ENCODE data around the gene NEXN. TPM values are rescaled to one million over a fixed set of nuclear protein-coding genes. Genes with fewer than 3 reads are reported as not detected.

NEXN gene
- total RNA-seq, 1 experiment from 2014 or later = 1.4 TPM

DNA sequence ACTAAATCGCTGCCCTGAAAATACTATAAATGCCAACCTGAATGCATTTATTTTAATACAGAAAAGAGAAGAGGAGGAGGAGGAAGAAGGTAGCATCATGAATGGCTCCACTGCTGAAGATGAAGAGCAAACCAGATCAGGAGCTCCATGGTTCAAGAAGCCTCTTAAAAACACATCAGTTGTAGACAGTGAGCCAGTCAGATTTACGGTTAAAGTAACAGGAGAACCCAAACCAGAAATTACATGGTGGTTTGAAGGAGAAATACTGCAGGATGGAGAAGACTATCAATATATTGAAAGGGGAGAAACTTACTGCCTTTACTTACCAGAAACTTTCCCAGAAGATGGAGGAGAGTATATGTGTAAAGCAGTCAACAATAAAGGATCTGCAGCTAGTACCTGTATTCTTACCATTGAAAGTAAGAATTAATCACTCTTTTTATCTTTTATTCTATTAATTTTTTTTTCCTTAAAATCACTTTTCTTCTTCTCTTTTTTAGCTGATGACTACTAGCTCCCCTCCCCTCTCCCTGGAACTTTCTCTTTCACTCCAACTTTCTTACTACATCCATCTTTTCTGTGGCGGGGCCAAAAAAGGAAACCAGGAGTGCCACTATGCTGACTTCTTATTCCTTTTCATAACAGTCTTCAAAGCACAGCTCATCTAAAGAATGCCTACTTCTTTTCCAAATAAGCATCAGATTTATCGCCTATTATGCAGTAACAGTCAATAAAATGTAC lies 54.1 kb downstream of the NEXN start (continued):
- TF ChIP-seq, protein P1, sequence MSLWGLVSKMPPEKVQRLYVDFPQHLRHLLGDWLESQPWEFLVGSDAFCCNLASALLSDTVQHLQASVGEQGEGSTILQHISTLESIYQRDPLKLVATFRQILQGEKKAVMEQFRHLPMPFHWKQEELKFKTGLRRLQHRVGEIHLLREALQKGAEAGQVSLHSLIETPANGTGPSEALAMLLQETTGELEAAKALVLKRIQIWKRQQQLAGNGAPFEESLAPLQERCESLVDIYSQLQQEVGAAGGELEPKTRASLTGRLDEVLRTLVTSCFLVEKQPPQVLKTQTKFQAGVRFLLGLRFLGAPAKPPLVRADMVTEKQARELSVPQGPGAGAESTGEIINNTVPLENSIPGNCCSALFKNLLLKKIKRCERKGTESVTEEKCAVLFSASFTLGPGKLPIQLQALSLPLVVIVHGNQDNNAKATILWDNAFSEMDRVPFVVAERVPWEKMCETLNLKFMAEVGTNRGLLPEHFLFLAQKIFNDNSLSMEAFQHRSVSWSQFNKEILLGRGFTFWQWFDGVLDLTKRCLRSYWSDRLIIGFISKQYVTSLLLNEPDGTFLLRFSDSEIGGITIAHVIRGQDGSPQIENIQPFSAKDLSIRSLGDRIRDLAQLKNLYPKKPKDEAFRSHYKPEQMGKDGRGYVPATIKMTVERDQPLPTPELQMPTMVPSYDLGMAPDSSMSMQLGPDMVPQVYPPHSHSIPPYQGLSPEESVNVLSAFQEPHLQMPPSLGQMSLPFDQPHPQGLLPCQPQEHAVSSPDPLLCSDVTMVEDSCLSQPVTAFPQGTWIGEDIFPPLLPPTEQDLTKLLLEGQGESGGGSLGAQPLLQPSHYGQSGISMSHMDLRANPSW (CRISPR knock-in tag; conservative IDR thresholded peaks at IDR 0.05; ENCODE audit: low read depth) = no peak
- TF ChIP-seq FOXJ3 (CRISPR knock-in tag; IDR thresholded peaks at IDR 0.05; ENCODE audit: borderline replicate concordance) = no peak
- no peak for TF ChIP-seq ZBTB21 (CRISPR knock-in tag; IDR thresholded peaks at IDR 0.05; ENCODE audit: borderline replicate concordance)
- TF ChIP-seq, protein P2, sequence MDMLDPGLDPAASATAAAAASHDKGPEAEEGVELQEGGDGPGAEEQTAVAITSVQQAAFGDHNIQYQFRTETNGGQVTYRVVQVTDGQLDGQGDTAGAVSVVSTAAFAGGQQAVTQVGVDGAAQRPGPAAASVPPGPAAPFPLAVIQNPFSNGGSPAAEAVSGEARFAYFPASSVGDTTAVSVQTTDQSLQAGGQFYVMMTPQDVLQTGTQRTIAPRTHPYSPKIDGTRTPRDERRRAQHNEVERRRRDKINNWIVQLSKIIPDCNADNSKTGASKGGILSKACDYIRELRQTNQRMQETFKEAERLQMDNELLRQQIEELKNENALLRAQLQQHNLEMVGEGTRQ (CRISPR knock-in tag; IDR thresholded peaks at IDR 0.05) = no peak
- TF ChIP-seq, protein P3, sequence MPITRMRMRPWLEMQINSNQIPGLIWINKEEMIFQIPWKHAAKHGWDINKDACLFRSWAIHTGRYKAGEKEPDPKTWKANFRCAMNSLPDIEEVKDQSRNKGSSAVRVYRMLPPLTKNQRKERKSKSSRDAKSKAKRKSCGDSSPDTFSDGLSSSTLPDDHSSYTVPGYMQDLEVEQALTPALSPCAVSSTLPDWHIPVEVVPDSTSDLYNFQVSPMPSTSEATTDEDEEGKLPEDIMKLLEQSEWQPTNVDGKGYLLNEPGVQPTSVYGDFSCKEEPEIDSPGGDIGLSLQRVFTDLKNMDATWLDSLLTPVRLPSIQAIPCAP (CRISPR knock-in tag; IDR thresholded peaks at IDR 0.05) = no peak
- TF ChIP-seq, protein P4, sequence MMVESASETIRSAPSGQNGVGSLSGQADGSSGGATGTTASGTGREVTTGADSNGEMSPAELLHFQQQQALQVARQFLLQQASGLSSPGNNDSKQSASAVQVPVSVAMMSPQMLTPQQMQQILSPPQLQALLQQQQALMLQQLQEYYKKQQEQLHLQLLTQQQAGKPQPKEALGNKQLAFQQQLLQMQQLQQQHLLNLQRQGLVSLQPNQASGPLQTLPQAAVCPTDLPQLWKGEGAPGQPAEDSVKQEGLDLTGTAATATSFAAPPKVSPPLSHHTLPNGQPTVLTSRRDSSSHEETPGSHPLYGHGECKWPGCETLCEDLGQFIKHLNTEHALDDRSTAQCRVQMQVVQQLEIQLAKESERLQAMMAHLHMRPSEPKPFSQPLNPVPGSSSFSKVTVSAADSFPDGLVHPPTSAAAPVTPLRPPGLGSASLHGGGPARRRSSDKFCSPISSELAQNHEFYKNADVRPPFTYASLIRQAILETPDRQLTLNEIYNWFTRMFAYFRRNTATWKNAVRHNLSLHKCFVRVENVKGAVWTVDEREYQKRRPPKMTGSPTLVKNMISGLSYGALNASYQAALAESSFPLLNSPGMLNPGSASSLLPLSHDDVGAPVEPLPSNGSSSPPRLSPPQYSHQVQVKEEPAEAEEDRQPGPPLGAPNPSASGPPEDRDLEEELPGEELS (CRISPR knock-in tag; IDR thresholded peaks at IDR 0.05) = no peak
- TF ChIP-seq CREB1 (CRISPR knock-in tag; IDR thresholded peaks at IDR 0.05) = no peak
- TF ChIP-seq, protein P5, sequence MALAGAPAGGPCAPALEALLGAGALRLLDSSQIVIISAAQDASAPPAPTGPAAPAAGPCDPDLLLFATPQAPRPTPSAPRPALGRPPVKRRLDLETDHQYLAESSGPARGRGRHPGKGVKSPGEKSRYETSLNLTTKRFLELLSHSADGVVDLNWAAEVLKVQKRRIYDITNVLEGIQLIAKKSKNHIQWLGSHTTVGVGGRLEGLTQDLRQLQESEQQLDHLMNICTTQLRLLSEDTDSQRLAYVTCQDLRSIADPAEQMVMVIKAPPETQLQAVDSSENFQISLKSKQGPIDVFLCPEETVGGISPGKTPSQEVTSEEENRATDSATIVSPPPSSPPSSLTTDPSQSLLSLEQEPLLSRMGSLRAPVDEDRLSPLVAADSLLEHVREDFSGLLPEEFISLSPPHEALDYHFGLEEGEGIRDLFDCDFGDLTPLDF (CRISPR knock-in tag; IDR thresholded peaks at IDR 0.05) = no peak

DNA sequence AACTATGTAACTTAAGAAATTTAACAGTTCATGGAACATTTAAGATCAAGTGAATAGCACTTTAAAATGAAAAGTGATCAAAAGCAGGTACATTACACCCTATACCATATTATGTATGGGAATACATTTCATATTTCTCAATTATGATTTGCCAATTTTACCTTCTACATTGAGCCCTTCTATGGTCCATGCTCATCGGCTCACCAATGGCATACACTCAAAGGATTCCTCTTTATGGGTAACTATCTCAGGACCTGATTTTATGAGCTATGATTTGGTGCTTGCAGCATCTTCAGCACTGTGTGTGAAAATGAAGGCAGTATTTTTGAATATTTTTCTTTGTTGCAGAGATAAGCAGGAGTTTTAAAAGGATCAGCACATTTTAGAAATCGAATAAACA lies 56.9 kb downstream of the NEXN start:
- ChIA-PET CTCF (interaction anchor here (1.9 kb wide), 1 partner anchor 169 kb away, joined by 6 read pairs; no protein-coding TSS in a partner anchor), POLR2A (no interaction called here)
- Mint-ChIP-seq H3K4me1 (peaks cover 5% of the 10 kb centered on the region), H3K36me3 (peaks cover 44% of the 10 kb centered on the region), H3K27ac (no peak overlapping the region), H3K4me3 (no peak overlapping the region), H3K27me3 (ENCODE audit: low read depth) (no peaks in the 10 kb centered on the region), H3K9me3 (no peaks in the 10 kb centered on the region)
- TF ChIP-seq ELF4 (CRISPR knock-in tag; IDR thresholded peaks at IDR 0.05; ENCODE audit: low read depth) (no peak), ZNF671 (CRISPR knock-in tag; IDR thresholded peaks at IDR 0.05) (no peak), SP1 (CRISPR knock-in tag; conservative IDR thresholded peaks at IDR 0.05) (no peak), SMAD4 (CRISPR knock-in tag; IDR thresholded peaks at IDR 0.05) (no peak)
- TF ChIP-seq, protein P6, sequence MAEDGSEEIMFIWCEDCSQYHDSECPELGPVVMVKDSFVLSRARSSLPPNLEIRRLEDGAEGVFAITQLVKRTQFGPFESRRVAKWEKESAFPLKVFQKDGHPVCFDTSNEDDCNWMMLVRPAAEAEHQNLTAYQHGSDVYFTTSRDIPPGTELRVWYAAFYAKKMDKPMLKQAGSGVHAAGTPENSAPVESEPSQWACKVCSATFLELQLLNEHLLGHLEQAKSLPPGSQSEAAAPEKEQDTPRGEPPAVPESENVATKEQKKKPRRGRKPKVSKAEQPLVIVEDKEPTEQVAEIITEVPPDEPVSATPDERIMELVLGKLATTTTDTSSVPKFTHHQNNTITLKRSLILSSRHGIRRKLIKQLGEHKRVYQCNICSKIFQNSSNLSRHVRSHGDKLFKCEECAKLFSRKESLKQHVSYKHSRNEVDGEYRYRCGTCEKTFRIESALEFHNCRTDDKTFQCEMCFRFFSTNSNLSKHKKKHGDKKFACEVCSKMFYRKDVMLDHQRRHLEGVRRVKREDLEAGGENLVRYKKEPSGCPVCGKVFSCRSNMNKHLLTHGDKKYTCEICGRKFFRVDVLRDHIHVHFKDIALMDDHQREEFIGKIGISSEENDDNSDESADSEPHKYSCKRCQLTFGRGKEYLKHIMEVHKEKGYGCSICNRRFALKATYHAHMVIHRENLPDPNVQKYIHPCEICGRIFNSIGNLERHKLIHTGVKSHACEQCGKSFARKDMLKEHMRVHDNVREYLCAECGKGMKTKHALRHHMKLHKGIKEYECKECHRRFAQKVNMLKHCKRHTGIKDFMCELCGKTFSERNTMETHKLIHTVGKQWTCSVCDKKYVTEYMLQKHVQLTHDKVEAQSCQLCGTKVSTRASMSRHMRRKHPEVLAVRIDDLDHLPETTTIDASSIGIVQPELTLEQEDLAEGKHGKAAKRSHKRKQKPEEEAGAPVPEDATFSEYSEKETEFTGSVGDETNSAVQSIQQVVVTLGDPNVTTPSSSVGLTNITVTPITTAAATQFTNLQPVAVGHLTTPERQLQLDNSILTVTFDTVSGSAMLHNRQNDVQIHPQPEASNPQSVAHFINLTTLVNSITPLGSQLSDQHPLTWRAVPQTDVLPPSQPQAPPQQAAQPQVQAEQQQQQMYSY (CRISPR knock-in tag; IDR thresholded peaks at IDR 0.05) = no peak
- no peak for ATAC-seq
- DNase-seq (ENCODE audit: low spot score) = no peak
